COLO829 (cell line): ENCODE results near the gene AP1S1.
"Not testable (repeated sequence)": the region's sequence is repeated elsewhere in the genome, so short reads cannot be mapped to it uniquely, and the experiment has no call there.

Source experiments
- DNase-seq: peaks from one replicate; pipeline ENCODE4 v3.0.0; 2012; ENCODE audit warnings: low spot score

Gene AP1S1

GRCh38 chr7:101171442-101171837, 17.2 kb downstream of the AP1S1 start:
- no peak for DNase-seq

GRCh38 chr7:101172005-101172853, 18.0 kb downstream of the AP1S1 start:
- no peak for DNase-seq

GRCh38 chr7:101172854-101173751, 18.8 kb downstream of the AP1S1 start:
- no peak for DNase-seq

DNA sequence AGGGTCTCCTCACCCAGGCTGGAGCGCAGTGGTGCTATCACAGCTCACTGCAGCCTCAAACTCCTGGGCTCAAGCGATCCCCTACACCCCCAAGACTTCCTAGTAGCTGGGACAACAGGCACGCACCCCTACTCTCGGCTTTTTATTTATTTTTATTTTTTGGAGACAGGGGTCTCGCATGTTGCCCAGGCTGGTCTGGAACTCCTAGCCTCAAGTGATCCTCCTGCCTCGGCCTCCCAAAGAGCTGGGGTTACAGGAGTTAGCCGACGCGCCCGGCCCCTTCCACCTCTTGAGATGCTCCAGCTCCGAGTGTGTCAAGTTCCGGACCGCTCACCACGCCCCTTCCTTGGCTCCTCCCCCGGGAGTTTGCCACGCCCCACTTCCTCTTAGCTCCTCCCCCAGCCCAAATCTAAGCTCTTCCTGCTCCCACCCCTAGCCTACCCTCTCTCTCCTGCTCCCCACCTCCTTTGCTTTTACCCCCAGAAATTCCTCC, 19.5 kb downstream of the AP1S1 start:
- peak; percentile 74 for DNase-seq

DNA sequence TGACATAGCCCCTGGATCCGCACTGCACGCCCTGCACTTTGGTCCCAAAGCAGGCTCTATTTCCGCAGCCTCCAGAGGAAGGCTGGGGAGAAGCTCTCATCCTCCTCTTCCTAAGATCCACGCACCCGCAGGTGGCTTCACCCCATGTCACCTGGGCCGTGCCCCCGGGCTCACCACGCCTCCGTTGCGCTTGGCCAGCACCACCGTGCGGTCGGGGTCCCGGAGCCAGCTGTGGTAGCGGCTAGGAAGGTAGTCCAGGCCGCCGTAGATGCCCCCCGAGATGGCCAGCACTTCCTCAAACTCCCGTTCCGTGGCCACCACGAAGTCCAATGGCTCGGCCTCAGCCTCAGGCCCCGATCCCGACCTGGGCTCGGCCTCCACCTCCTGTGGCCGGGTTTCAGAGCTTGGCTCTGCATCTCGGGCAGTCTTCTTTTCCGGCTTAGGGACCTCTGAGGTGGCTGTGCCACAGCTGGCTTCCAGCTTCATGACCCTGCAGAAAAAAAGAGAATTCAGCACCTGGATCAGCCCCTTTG, 20.1 kb downstream of the AP1S1 start:
- no peak for DNase-seq

DNA sequence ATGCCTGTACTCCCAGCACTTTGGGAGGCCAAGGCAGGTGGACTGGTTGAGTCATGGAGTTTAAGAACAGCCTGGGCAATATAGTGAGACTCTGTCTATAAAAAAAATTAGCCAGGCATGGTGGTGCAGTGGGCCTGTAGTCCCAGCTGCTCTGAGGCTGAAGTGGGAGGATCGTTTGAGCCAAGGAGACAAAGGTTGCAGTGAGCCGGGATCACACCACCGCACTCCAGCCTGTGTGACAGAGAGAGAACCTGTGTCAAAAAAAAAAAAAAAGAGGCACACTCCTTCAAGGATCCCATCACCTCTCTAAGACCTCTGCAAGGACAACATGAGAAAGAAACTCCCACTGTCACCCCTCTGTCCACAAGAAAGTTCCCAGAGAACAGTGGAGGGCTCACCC, 21.4 kb downstream of the AP1S1 start:
- DNase-seq, result no peak

DNA sequence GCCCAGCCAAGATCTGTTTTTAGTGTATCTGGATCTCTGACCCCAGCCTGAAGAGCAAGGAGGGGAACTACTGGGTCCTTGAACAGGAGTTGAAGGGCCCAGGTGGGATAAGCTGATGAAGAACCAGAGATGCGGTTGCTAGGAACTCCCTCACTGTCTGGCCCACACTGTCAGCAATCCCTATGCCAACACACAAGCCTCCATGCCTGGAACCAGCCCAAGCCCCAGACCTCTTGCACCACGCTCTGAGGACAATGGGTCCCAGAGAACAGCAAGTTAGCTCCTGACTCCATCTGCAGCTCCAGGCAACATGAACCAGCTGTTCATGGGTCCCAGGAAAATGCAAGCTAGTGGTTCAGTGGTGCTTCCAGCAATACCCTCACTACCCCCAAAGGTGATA, 23.4 kb downstream of the AP1S1 start:
- DNase-seq, result no peak

DNA sequence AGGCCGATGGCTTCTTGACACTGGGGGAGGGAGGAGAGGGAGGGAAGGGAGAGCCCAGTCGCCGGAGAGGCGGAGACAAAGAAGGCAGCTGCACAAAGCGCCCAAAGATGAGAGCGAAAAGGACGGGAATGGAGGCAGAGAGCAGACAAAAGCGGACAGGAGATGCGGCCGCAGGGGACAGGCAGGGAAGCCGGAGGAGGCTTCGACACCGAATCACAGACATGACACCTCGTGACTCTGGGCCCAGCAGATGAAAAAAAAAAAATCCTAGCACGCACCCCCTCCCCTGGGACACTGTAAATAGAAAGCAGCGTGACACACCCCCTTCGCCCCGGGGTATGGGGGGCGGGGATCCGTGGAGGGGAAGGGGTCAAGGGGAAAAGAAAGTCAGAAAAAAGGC, 24.8 kb downstream of the AP1S1 start:
- DNase-seq, result peak; percentile 72

DNA sequence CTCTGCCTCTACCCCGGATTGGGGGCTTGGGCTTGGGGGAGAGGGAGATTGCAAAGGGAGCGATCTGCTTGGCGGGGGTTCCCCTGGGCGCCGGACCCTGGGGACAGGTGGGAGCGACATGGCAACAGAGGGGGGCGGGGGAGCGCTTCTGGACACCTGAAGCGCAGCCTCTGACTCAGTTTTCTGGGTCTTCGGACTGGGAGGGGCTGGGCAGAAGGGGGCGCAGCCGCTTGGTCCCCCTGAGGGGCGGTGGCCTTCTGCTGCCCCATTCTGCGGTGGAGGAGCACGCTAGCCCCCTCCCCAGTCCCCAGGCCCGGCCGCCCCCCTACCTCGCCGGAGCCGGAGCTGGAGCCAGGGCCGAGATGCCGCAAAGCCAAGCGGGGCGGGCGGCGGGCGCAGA, 25.4 kb downstream of the AP1S1 start:
- DNase-seq, result no peak

DNA sequence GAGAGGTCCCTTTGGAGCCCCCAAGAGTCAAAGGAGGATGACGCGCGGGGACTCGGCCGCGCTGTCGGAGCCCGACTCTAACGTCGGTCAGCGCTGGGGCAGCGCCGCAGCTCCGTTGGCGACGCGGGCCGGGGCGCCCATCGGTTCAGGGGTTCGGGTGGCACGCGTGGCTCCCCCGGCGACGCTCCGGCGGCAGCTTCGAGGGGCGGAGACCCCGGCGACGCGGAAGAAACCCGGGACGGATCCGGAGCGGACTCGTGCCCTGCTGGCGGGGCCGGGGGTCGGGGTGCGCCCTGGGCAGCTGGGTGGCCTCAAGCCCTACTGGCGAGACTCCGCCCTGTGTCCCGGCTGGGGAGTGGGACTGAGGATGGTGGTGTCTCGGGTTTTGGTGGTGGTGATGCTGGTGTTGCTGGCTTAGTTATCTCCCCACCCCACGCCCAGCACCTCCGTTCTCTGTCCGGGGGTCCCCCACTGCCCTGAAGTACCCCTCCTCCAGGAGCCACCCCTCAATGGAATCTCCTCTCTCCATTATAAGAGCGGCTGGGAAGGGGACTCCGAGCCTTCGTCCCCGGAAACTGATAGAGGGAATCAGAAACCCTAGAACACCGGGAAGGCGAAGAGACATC, 26.0 kb downstream of the AP1S1 start, which contains the start of gene NAT16:
TSS of gene NAT16 (minus strand) at position 164 of the 626 bp plus-strand sequence. CDS start 5,486 bp downstream, outside the sequence.
- DNase-seq, result no peak

- DNase-seq, result peak; percentile 97
Measured at GRCh38 chr7:101185258-101185839, 31.1 kb downstream of the AP1S1 start.

DNA sequence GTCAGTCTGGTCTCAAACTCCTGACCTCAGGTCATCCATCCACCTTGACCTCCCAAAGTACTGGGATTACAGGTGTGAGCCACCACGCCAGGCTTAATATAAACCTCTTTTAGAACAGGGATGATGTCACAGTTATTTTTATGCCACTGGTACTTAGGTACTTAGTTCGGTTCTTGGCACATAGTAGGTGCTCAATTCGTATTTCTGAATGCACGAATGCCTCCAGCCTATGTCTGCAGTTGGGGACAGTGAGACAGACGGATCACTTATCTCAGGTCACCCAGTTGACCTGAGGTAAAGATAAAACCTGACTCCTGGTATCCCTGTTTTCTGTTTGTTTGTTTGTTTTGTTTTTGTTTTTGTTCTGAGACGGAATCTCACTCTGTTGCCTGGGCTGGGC, 31.9 kb downstream of the AP1S1 start:
- DNase-seq, result no peak

- no peak for DNase-seq
Measured at GRCh38 chr7:101186844-101187428, 32.7 kb downstream of the AP1S1 start.

GRCh38 chr7:101189109-101189508, 34.8 kb downstream of the AP1S1 start:
- DNase-seq, result no peak

DNA sequence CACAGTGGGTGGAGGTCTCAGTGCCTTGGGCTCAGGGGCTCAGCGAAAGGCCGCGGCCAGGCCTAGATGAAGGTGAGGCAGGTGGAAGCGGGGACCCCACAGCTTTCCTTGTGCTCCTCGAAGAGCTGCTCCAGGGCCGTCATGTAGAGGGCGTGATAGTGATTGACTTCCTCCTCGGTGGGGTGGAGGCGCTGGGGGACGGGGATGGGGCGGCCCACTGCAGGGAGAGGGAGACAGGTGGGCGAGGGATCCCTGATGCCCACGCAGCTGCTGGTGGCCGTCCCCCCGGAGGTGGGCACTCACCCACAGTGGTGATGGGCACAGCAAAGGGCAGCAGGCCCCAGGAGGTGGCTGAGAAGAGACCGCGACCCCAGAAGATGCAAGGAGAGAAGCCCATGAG, 41.6 kb downstream of the AP1S1 start:
- DNase-seq, result no peak

- no peak for DNase-seq
Measured at GRCh38 chr7:101197991-101198390, 43.7 kb downstream of the AP1S1 start.

- no peak for DNase-seq
Measured at GRCh38 chr7:101198476-101198875, 44.2 kb downstream of the AP1S1 start.

DNA sequence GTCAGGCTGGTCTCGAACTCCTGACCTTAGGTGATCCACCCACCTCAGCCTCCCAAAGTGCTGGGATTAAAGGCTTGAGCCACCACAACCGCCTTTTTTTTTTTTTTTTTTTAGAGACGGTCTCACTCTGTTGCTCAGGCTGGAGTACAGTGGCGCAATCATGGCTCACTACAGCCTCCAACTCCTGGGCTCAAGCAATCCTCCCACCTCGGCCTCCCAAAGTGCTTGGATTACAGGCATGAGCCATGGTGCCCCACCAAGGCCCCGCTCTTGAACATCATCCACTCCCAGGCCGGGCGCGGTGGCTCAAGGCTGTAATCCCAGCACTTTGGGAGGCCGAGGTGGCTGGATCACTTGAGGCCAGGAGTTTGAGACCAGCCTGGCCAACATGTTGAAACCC, 45.2 kb downstream of the AP1S1 start:
- DNase-seq, result not testable (repeated sequence)

- no peak for DNase-seq
Measured at GRCh38 chr7:101200504-101200861, 46.2 kb downstream of the AP1S1 start.

DNA sequence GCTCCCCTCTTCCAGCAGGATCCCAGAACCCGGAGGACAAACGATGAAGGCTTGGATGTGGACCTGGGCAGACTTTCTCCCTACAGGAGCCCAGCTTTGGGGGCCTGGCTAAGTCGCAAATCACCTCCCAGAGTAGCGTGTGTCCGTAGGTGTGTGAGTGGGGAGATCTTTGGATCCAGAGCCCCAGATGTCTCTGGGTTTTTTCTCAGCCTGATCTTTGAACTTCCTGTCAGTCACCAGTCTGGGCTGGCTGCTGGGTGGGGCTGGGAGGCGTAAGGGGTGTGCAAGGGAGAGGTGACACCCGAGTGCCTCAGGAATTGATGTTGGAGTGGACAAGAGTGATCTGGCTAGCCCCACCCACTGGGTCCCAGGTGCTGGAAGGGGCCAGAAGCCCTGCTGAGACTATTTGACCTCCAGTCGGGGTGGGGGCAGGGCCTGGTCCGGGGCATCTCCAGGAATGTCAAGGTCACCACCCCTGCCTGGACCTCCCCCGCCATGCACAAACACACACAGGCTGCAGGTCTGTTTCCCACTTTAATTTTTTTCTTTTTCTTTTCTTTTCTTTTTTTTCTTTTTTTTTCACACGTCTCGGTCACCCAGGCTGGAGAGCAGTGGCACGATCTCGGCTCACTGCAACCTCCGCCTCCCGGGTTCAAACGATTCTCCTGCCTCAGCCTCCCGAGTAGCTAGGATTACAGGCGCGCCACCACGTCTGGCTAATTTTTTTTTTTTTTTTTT, 46.8 kb downstream of the AP1S1 start, which contains the start of gene MOGAT3:
TSS of gene MOGAT3 (minus strand) at position 175 of the 738 bp plus-strand sequence. CDS start 182 bp downstream, outside the sequence.
- no peak for DNase-seq
